CD1c-positive myeloid dendritic cell (primary cell): ENCODE data around the gene WDR53.
A peak's percentile ranks its signal among the peaks of the same experiment; 100 is the strongest.
"Not testable (repeated sequence)": the region's sequence is repeated elsewhere in the genome, so short reads cannot be mapped to it uniquely, and the experiment has no call there.

ENCODE experiments used
- DNase-seq: peaks from one replicate; pipeline ENCODE4 v3.0.0-alpha.2; 2016; ENCODE audit errors: extremely low spot score

Gene WDR53

DNA sequence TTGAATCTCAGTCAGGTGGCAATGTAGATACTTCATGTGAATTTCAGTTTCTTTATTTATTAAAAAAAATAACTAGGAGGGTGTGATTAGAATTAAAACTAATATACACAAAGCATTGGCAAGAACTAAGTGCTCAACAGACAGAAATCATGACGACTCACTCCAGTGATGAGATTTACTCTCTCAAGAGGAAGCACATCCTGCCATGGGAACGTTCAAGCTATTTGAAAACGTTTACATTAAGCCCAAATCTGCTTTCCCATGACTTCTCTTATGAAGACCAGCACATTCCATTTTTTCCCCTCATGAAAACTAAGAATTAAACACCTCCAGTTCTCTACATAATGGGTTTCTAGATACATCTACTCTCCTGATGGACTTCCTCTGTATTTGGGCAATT lies 8.5 kb downstream of the WDR53 start:
- DNase-seq: no peak

GRCh38 chr3:196558476-196558875 lies 9.9 kb downstream of the WDR53 start:
- no peak for DNase-seq

- no peak for DNase-seq
Observed at GRCh38 chr3:196557236-196557635, 11.1 kb downstream of the WDR53 start.

DNA sequence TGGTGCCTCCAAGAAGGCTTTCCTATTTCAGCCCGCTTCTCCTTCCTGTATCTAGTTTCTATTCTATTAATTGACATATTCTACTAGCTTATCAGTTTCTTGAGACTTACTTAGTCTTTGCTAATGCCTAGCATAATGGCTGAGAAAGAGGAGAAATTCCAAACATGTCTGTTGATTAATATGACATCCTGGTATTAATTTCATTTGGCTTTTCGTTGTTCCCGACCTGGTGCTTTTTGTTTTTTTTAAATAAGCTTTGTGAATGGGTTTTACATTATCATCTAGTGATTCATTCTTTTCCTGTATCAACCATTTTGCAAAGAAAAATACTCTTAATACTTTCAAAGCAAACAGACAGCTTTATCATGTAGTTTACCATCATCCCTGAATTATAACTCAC lies 13.1 kb downstream of the WDR53 start:
- DNase-seq: no peak

- peak; percentile 60 for DNase-seq
Observed at GRCh38 chr3:196554205-196554604, 14.1 kb downstream of the WDR53 start.

- no peak for DNase-seq
Observed at GRCh38 chr3:196553551-196553950, 14.8 kb downstream of the WDR53 start.

- no peak for DNase-seq
Observed at GRCh38 chr3:196552253-196552652, 16.1 kb downstream of the WDR53 start.

GRCh38 chr3:196550172-196550571 lies 18.2 kb downstream of the WDR53 start:
- not testable (repeated sequence) for DNase-seq

DNA sequence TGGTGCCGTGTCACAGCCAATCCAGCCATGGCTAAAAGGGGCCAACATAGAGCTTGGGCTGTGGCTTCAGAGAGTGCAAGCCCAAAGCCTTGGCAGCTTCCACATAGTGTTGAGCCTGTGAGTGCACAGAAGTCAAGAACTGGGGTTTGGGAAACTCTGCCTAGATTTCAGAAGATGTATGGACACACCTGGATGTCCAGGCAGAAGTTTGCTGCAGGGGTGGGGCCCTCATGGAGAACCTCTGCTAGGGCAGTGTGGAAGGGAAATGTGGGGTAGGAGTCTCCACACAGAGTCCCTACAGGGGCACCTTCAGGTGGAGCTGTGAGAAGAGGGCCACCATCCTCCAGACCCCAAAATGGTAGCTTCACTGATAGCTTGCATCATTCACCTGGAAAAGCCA lies 19.0 kb downstream of the WDR53 start:
- not testable (repeated sequence) for DNase-seq

DNA sequence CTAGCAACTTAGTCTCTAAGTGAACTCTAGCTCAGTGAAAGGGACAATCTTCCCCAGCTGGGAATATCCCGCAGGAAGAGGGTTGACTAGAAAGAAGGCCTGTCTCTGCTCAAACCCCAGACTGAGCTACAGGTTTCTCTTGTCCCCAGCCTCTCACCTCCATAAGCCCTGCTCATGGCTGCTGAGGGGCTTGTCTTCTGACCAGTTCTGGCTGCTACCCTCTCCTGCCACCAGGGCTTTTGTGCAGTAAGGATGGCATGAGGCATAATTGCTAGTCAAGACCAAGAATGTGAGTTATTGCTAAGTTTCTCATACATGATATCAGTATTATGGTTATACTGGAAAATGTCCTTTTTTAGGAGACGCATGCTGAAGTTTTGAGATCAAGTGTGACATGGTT lies 21.3 kb downstream of the WDR53 start:
- no peak for DNase-seq

DNA sequence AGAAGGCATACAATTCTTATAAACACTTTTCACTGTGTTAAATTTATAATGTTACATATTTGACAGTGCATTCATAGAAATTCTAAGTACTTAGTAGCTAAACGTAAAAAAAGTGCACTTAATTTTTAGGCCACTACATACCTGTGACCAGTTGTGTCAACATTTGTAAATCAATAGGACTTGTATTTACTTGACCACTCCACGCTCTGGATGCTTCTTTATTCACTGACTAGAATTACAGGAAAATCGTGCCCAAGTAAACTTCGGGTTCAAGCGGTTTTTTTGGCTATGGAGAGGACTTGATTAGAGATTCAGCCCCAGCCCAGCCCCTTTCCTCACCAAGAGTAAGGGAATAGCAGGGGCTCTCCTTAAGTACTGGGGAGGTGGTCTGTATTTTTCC lies 21.8 kb downstream of the WDR53 start:
- no peak for DNase-seq

- no peak for DNase-seq
Observed at GRCh38 chr3:196544491-196544992, 23.8 kb downstream of the WDR53 start.

DNA sequence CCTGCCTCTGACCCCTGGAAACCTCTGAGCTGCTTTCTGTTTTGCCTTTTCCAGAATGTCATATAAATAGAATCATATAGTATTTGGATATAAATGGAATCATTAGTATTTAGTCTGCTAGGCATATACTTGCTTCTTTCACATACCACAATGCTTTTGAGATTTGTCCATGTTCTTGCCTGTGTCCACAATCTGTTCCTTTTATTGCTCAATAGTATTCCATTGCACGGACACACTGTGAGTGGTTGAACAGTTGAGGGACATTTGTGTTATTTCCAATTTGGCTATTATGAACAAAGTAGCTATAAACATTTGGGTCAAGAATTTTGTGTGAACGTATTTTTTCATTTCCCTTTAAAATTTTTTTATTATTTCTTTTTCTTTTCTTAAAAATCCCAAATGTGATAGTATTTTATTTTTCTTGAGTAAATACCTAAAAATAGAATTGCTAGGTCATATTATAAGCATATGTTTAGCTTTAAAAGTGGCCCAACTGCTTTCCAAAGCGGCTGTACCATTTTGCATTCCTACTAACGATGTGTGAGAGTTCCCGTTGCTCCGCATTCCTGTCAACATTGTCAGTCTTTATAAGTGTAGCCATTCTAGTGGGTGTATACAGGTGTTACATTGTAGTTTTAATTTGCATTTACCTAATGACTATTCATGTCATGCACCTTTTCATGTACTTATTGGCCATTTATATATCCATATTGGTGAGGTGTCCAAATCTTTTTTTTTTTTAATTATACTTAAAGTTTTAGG lies 26.5 kb downstream of the WDR53 start:
- no peak for DNase-seq

- peak; percentile 61 for DNase-seq
Observed at GRCh38 chr3:196537319-196537984, 30.9 kb downstream of the WDR53 start.

GRCh38 chr3:196533260-196533681 lies 35.1 kb downstream of the WDR53 start:
- DNase-seq: no peak

DNA sequence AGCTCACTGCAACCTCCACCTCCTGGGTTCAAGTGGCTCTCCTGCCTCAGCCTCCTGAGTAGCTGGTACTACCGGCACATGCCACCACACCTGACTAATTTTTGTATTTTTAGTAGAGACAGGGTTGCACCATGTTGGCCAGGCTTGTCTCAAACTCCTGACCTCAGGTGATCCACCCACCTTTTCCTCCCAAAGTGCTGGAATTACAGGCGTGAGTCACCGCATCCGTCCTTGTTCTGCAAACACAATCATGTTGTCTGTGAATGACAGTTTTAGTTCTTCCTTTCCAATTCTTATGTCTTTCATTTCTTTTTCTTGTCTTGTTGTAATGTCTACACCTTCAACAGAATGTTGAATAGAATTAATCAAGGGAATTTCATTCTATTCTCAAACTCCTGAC lies 36.9 kb downstream of the WDR53 start:
- peak; percentile 53 for DNase-seq

- peak; percentile 90 for DNase-seq
Observed at GRCh38 chr3:196528639-196529233, 39.6 kb downstream of the WDR53 start.

GRCh38 chr3:196525141-196525540 lies 43.2 kb downstream of the WDR53 start:
- DNase-seq: no peak

GRCh38 chr3:196524527-196524926 lies 43.8 kb downstream of the WDR53 start:
- no peak for DNase-seq

GRCh38 chr3:196523841-196524240 lies 44.5 kb downstream of the WDR53 start:
- DNase-seq: no peak

DNA sequence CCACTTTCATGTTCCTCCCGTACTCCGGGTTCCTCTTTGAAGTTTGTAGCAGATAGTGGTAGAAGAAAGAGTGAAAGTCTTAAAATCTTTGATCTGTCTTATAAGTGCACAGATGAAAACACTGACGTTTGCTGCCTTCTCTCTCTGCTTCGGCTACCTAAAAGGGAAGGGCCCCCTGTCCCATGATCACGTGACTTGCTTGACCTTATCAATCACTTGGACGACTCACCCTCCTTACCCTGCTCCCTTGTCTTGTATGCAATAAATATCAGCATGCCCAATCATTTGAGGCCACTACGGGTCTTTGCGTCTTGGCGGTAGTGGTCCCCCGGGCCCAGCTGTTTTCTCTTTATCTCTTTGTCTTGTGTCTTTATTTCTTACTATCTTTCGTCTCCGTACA lies 47.1 kb downstream of the WDR53 start:
- DNase-seq: not testable (repeated sequence)

GRCh38 chr3:196519718-196520082 lies 48.7 kb downstream of the WDR53 start:
- DNase-seq: peak; percentile 25
